COLO668 (cell line): Measurements from ENCODE around the gene RNF103.
A peak's percentile ranks its signal among the peaks of the same experiment; 100 is the strongest.

Experiments used
- DNase-seq: peaks from one replicate; lab custom pipeline; 2025; ENCODE audit not compliant: unreplicated experiment; lab: John Stamatoyannopoulos, UW

The RNF103 gene

DNA sequence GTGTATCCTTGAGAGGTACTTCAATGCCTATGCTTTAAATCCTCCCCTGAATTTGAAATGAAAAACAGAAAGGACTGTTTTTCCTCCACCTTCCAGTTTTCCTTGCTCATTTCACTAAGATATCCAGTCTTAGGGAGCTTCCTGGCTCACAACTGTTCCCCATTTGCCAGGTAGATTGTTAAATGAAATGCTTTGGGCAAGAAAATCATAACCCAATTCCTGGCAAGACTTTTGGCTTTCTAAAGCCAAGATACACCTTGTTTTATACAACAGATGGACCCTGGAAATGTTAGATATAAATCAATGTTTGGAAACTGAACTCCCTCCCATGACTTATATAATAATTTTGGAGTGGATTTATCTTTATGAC lies 56.9 kb downstream of the RNF103 start:
- DNase-seq = no peak

DNA sequence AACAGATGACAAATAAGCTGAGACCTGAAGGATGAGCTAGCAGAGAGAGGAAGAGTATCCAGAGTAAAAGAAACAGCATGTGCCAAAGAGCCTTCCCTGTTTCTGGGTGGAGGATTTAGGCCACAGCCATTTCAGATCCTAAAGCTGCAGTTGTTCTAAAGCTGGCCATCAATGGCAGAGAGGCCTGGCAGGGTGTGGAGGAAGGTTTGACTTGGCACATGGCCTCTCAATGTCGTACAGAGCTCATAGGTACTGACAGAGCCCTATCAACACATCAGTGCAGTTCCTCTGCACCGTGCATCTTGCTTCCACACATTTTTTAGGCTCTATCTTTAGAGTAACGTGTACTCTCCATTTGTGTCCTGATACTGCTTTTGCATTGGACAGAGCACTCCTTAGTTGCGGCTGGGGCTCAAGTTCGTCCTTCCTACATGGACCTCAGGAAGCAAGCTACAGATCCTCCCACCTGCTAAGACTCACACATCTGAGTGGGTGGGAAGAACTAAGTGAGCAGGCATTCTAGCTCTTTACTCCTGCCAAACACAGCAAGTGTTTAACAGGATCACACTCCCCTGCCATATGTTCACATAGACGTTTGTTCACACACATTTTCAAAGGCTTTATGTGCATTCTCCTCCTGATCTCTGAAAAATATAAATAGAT lies 57.4 kb downstream of the RNF103 start:
- DNase-seq = no peak

DNA sequence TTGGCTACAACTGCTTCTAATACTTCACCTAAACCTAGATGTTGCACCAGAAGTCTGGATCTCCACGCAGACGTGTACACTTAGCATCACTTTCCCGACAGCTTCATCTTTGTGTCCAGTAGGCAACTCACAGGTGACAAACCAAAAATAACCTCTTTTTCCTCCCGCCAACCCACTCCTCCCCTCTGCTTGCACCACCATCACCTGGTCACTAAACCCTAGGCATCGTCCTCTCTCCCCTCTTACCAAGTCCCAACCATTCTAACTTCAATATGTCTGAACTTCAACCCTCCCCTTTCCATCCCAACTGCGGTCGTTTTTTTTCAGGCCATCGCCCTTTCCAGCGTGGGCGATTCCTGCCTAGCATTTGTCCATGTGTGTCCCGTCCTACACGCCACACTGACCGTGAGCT lies 60.0 kb downstream of the RNF103 start:
- no peak for DNase-seq

DNA sequence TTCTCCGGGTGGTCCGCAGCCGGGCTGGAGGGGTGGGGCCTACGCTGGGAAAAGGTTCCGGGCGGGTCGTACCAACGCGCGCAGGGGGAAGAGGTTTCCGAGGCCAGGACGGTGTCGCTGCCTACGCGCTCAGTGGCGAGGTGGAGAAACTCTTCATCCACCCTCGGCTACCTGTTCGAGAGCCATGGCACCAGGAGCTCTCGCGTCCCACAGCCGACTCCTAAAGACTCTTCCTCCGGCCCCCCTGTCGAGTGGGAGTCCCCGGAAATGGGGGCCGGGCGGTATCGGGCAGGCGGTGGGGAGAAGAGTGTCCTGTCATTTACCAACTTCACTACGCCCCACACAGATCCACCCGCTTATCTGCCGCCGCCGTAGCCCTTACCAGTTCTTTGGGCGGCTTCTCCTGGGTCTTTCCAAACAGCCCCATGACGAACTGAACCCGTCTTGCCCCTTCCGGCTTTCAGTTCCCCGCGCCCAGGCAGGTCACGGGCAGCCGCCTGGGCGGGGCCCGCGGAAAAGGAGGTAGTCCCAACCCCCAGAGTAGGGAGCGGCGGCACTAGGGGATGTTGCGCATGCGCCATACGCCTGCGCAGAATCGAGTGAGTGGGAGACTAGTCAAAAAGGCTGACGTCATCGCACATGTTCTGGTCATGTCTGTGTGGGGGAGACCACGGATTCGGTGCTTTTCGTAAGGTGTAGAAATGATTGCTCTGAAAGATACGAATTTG lies 60.6 kb downstream of the RNF103 start, which contains the start of gene CHMP3:
Gene CHMP3, minus strand, starts transcription at position 522 of the 728 bp plus-strand sequence. Its CDS starts 95 bp downstream, at position 427.
- peak; percentile 98 for DNase-seq

DNA sequence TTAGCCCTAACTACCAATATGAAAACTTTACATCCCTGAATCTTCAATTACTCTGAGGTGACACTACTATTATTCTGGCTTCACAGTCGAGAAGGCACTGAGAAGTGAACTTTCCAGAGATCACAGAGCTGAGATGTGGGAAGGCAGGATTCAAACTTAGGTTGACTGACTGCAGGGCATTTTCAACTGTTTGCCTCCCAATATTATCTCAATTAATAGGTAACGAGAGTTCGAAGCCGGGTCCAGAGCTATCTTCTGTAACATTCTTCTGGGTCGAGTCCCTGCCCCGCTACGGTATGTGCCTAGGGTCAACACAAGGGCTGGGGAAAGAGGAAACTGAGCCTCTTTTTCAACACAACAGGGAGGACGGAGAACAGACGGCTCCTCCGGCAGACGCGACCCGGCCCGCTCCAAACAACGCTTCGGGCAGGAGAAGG lies 61.2 kb downstream of the RNF103 start:
- no peak for DNase-seq

DNA sequence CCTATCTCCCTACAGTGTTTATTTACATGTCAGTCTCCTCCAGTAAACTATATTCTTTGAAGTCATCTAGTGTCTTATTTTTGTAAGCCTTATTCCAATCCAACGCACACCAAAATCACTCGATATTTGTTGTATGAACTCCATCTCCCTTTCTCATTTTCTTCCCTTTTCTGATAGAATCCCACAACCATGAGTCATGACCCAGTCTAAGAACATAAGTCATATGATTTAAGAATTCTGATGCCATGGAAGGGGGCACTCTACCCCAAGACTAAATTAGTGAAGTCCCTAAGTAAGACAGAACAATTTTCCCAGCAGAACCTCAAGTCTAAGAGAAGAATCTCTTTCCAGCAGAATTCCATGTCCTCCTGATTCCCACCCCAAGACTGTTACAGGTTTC lies 65.8 kb downstream of the RNF103 start:
- no peak for DNase-seq

DNA sequence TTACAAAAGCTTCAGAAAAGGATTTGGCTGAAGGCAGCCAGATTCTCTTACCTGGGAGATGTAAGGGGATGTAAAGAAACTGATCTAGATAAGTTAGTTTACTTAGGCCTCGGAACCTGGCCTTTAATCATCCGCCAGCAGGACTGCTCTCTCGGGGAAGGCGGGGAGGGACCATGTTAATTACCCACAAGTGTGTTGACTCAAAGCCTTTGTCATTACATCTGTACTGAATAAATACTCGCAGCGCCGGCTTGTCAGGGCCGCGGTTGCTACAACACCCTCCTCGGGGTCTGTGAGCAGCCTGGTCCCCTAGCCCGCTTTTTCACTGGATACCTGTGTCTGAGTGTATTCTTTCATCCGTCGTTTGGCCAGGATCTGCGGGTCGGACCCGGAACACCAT lies 67.2 kb downstream of the RNF103 start:
- DNase-seq = peak; percentile 37
